Mammary epithelial cell (primary cell): ENCODE data around the gene GSTK1.

Experiments used
- CTCF ChIP-seq, 2 donors: IDR thresholded peaks in 1 of 2; conservative IDR thresholded peaks in 1 of 2; 2 replicates each; pipeline ENCODE4 v1.5.1; 2011 to 2012; ENCODE audit warnings: inconsistent platforms in 2 of 2, low read length in 2 of 2, mild to moderate bottlenecking in 2 of 2, control low read depth in 1 of 2, low read depth in 1 of 2; ENCODE audit not compliant: insufficient read depth in 1 of 2; ENCODE audit errors: extremely low read depth in 1 of 2
- EZH2 ChIP-seq: IDR thresholded peaks from 2 replicates; pipeline ENCODE4 v1.6.1; 2012; ENCODE audit warnings: low read length, inconsistent platforms, borderline replicate concordance

- TF ChIP-seq CTCF (conservative IDR thresholded peaks at IDR 0.05 in 1 of 2, IDR thresholded peaks at IDR 0.05 in 1 of 2; ENCODE audit: extremely low read depth in 1 of 2, insufficient read depth in 1 of 2, low read depth in 1 of 2, low read length in 2 of 2): no peak
- TF ChIP-seq EZH2: no peak
These were observed 52.5 kb downstream of the GSTK1 start, which contains the start of gene CLCN1 for GRCh38 chr7:143315776-143316175.
